Astrocyte (in vitro differentiated cells and primary cell): ENCODE measurements around the gene ZDHHC11B.
"Not testable (repeated sequence)": the region's sequence is repeated elsewhere in the genome, so short reads cannot be mapped to it uniquely, and the experiment has no call there.

Experiments
- EZH2 ChIP-seq: IDR thresholded peaks from 2 replicates; pipeline ENCODE4 v1.6.1; 2012; ENCODE audit warnings: mild to moderate bottlenecking, low read length, inconsistent platforms; ENCODE audit not compliant: insufficient read depth
- TF ChIP-seq, protein P1 (sequence below): IDR thresholded peaks from 2 replicates; pipeline ENCODE4 v1.5.1; 2011; ENCODE audit warnings: low read depth, mild to moderate bottlenecking, inconsistent platforms, low read length, moderate library complexity; ENCODE audit not compliant: insufficient read depth

DNA sequence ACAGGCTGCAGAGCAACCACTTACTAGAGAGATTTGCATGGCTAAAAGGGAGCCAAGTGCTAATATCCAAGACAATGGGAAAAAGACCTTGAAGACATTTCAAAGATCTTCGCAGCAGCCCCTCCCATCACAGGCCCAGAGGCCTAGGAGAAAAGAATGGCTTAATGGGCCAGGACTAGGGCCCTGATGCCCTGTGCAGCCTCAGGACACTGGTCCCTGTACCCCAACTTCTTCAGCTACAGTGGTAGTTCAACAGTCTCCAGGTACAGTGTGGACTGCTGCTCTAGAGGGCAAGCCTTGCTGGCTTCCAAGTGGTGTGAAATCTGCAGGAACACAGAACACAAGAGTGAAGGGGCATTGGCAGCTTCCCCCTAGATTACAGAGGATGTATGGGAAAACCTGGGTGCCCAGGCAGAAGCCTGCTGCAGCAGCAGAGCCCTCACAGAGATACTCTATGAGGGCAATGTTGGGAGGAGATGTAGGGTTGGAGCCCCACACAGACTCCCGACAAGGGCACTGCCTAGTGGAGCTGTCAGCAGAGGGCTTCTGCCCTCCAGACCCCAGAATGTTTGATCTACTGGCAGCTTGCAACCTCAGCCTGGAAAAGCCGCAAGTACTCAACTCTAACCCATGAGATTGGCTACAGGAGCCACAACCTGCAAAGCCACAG lies 75.5 kb downstream of the ZDHHC11B start:
- TF ChIP-seq, protein P1, sequence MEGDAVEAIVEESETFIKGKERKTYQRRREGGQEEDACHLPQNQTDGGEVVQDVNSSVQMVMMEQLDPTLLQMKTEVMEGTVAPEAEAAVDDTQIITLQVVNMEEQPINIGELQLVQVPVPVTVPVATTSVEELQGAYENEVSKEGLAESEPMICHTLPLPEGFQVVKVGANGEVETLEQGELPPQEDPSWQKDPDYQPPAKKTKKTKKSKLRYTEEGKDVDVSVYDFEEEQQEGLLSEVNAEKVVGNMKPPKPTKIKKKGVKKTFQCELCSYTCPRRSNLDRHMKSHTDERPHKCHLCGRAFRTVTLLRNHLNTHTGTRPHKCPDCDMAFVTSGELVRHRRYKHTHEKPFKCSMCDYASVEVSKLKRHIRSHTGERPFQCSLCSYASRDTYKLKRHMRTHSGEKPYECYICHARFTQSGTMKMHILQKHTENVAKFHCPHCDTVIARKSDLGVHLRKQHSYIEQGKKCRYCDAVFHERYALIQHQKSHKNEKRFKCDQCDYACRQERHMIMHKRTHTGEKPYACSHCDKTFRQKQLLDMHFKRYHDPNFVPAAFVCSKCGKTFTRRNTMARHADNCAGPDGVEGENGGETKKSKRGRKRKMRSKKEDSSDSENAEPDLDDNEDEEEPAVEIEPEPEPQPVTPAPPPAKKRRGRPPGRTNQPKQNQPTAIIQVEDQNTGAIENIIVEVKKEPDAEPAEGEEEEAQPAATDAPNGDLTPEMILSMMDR = not testable (repeated sequence)
- not testable (repeated sequence) for TF ChIP-seq EZH2
